H1 (cell line): Measurements from ENCODE around the gene SDF2L1. TPM values are rescaled to one million over a fixed set of nuclear protein-coding genes. Genes with fewer than 3 reads are reported as not detected.

ENCODE experiments used
- EGR1 ChIP-seq: IDR thresholded peaks from 2 replicates; pipeline ENCODE4 v1.6.1; 2011; ENCODE audit warnings: low read depth, low read length, borderline replicate concordance
- EP300 ChIP-seq, 2 experiments: IDR thresholded peaks; 1 replicate in 1 of 2; 2 replicates in 1 of 2; pipeline ENCODE4 v1.6.1; 2011 to 2012; ENCODE audit warnings: low read depth in 2 of 2, low read length in 2 of 2, mild to moderate bottlenecking in 2 of 2, borderline replicate concordance in 1 of 2, inconsistent platforms in 1 of 2, moderate library complexity in 1 of 2
- polyA plus RNA-seq, 7 experiments: library from polyadenylated mRNA; depleted of rRNA in 3 of 7; stranded (reverse) in 5 of 7; unstranded in 2 of 7; fragments of >200 nt in 5 of 7; fragments of 200-250 nt in 2 of 7; gene quantifications; 1 replicate in 5 of 7; 2 replicates in 1 of 7; 4 replicates in 1 of 7; pipeline versions ENCODE4 v1.2.1 to v1.2.3, GENCODE V29; 2011 to 2013; ENCODE audit warnings: missing spikeins in 2 of 7, mixed read lengths in 2 of 7
- total RNA-seq: library from RNA; stranded (reverse); fragmentation: NEBNext Ultra II Directional; extraction: Animal tissue kit (Norgen Biotek cat#: 25700); gene quantifications from 2 replicates; pipeline ENCODE4 v1.2.1, GENCODE V29; 2021

Gene SDF2L1
- total and polyA plus RNA-seq, 2 of the 8 experiments (the other 6 are each of a cell fraction or from before 2014, with no cell fraction given), result 51.1 to 59.6 TPM

DNA sequence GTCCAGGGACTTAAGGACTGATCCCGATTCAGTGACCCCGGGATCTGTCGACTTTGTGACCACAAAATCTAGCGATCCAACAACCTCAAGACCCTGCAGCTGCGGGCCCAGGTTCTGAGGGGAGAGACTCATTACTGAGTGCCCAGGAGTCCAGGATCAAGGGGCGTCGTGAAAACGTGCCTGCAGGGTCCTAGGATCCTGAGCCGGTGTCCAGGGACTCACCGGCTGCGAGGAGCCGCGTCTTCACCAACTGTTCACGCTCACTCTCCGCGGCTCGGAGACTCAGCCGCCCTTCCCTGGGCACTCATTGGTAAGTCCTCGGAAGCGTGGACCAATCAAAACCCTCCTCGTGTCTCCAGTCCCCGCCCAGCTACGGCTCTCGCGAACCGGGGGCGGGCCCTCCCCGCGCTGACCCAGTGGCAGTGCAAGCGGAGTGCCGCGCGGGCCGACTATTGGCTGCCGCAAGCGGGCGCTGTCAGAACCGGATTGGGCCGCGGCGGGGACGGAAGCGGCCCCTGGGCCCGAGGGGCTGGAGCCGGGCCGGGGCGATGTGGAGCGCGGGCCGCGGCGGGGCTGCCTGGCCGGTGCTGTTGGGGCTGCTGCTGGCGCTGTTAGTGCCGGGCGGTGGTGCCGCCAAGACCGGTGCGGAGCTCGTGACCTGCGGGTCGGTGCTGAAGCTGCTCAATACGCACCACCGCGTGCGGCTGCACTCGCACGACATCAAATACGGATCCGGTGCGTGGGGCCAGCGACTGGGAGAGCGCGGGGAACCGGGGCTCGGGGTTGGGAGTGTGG is at the start of gene SDF2L1 (continued):
- peak in 1 of 2 experiments; percentile 18; a peak in 1 of 3 replicates for TF ChIP-seq EP300 (IDR thresholded peaks at IDR 0.05; ENCODE audit: borderline replicate concordance in 1 of 2, low read depth in 2 of 2, low read length in 2 of 2)
- no peak for TF ChIP-seq EGR1
